ENCODE data around the gene PPIAL4G. TPM values are rescaled to one million over a fixed set of nuclear protein-coding genes. Genes with fewer than 3 reads are reported as not detected.

The PPIAL4G gene
- polyA plus RNA-seq, 3 donors = 0.03 TPM; not detected in 2

Small RNAs within 50 kb of the gene (small RNA-seq; reads per million reads assigned to genes)
- 103 reads per million, percentile 96 among the genes with 10 or more reads in this experiment for gene RF00003 (ENCODE audit: insufficient read length, low read depth)

Other genes with a start within 250 kb of the PPIAL4G start
- gene NBPF14, start 112.7 kb upstream of the PPIAL4G start, polyA plus RNA-seq = 100 to 1,000 TPM in 1 of 3 donors, 10 to 100 TPM in 2; 31.7 to 123 (median 48.2) TPM

Data from CD14-positive monocyte (primary cell).